Fibroblast of mammary gland (primary cell): Measurements from ENCODE around the gene UBTF.

Source experiments
- DNase-seq: peaks from one replicate; pipeline ENCODE4 v3.0.0-alpha.2; 2010; ENCODE audit warnings: low read depth
- H3K4me3 ChIP-seq: 2 replicates; pipeline ENCODE4 v1.5.1; 2011; ENCODE audit warnings: low read depth, mild to moderate bottlenecking, low read length, moderate library complexity; ENCODE audit not compliant: control insufficient read depth
- CTCF ChIP-seq: conservative IDR thresholded peaks from 2 replicates; pipeline ENCODE4 v1.5.1; 2011; ENCODE audit warnings: low read depth, low read length, inconsistent platforms; ENCODE audit not compliant: control insufficient read depth, insufficient read depth

UBTF gene

DNA sequence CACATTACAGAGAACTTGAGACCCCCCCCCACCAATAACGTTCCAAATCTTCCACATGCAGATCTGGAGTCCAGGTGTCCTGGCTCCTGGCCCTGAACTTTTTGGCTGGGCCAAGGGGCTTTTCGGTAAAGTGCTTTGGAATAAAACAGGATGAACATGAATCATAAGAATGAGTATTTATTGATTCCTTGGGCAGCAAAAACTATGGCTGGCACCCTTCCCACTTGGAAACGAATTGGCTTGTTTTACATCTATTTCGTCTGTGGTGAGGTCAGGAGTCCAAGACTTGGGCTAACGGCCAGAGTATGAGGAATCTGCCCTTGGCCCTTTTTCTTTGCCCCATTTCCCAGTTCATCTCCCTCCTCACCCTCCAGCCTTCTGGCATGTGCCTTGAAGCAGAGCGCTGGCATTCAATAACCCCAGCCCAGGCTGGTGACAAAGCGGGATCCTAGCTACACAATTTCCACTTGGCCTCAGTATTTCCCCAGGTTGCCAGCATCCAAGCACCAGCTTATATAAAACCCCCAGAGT lies 4.1 kb upstream of the UBTF start:
- DNase-seq, result peak; percentile 95
- H3K4me3 ChIP-seq, result no peak overlapping the region
- TF ChIP-seq CTCF, result no peak

- TF ChIP-seq CTCF, result no peak
- DNase-seq, result peak; percentile 89
- H3K4me3 ChIP-seq, result peak overlapping the region; percentile 51
These were observed 2.8 kb upstream of the UBTF start for GRCh38 chr17:44222112-44222869.

DNA sequence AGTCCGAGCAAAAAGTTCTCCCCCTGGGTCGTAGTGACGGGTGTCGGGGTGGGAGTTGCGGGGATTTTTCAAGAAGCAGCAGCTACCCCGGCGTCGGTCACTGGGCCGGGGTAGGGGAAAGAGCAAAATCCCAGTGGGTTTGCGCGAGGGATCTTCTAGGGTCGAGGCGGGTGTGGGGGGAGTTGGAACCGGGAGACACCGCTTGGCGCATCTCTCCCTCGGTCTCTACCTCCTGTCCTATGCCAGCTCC lies 2.3 kb upstream of the UBTF start:
- no peak for TF ChIP-seq CTCF
- peak overlapping the region; percentile 51 for H3K4me3 ChIP-seq
- no peak for DNase-seq

DNA sequence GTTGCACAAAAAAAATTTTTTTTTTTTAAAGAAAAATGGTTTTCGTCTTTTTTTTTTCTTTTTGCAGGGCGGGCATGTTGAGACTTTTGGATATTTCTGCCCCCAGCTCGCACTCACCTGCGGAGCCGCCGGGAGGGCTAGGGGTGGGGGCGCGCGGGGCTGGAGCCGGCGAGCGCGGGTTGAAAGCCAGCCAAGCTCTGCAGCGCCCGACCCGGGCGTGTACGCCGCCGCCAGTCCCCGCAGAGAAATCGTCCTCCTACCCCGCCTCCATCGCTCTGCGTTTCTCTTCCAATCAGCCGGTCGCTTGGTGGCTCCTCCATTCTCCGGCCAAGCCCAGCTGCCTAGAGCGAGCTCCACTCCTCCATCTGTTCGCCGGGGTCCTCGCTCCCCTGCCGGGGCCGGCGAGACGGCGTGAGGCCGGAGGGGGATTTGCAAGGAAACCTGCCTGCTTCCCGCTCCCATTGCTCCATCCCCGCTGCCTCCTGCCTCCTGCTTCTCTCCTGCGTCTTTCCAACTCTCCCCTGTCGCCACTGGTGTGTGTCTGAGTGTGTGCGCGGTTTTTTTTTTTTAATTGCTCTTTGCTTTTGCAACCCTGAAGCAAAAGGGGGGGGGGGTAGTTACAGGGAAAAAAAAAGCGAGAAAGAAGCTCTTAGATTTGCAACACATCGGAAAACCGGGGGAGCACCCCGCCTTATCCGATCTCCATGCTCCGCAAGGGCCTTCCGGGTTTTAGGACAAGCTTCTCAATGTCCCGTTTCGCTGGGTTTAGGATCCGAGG lies 1.8 kb upstream of the UBTF start:
- peak; percentile 78 for DNase-seq

GRCh38 chr17:44220213-44221083 lies 973 bp upstream of the UBTF start:
- TF ChIP-seq CTCF, result no peak
- peak; percentile 41 for DNase-seq
- peak overlapping the region; percentile 51 for H3K4me3 ChIP-seq

More for the DNA sequence above, 1.8 kb upstream of the UBTF start:
- peak overlapping the region; percentile 51 for H3K4me3 ChIP-seq
- no peak for TF ChIP-seq CTCF

DNA sequence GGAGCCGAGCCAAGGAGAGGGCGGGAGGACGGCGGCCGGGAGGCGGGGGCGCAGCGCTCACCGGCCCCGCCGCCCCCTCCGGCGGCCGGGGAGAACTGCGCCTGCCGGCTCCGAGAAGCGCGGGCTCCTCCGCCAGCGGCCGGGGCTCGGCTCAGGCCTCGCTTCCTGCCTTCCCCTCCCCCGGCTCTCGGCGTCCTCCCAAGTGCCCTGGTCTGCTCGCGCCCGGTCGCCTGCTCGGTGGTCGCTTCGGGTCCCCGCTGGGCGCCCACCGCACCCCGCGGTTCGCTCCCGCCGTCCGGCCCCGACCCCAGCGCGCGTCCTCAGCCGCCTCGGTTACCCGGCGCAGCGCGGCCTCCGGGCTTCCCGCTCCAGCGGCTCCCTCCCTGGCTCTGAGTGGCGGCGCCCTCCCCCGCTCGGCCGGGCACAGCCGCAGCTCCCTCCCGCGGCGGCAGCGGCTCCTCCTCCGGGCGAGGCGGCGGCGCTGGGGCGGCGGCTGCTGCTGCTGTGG lies 313 bp downstream of the UBTF start:
- peak; percentile 63 for DNase-seq
- peak overlapping the region; percentile 48 for H3K4me3 ChIP-seq
- TF ChIP-seq CTCF, result no peak
